Measurements from ENCODE around the gene SYT12.

The SYT12 gene

DNA sequence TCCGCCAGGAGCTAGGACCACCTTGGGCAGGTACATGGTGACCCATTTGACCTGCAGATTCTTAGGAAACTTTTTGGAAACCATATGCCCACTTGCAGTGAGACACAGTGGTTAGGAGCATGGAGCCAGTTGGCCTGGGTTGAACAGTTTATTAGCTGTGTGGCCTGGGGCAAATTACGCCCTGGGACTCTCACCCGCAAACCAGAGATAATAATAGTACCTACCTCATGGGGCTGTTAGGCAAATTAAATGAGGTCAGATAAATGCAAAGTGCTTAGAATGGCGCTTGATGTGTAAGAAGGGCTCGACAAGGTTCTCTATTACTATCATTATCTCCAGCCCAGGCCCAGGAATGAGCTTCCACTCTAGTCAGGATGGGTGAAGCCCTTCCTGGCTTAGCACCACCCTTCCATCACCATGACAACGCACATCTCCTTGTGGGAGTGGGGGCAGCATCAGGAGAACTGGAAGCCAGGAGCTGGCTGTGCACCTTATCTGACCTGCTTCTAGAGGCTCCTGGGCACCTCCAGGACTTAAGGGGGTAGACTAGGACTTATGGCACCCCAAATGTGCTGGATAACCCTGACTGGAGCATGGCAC, 5.1 kb downstream of the SYT12 start:
- in situ Hi-C loops (cut with HindIII; ENCODE audit: low sequenced_read_pairs): no loop called here

DNA sequence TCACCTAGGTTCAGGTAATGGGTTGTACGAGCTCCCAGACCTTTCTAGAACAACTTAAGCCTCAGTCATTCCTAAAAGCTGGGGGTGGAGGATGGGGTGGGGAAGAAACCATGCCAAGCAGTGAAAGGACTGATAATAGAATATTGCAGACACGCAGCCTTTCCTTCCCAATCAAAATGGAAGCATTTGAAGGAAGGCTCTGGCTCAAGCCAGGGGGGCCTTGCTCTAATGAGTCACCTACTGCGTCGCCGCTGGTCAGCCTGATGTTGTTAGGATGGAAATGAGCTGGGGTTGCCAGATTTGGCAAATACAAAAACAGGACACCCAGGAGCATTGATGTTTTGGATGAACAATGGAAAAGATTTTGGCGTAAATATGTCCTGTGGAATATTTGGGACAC, 6.2 kb downstream of the SYT12 start:
- in situ Hi-C loops (cut with HindIII; ENCODE audit: low sequenced_read_pairs): no loop called here

DNA sequence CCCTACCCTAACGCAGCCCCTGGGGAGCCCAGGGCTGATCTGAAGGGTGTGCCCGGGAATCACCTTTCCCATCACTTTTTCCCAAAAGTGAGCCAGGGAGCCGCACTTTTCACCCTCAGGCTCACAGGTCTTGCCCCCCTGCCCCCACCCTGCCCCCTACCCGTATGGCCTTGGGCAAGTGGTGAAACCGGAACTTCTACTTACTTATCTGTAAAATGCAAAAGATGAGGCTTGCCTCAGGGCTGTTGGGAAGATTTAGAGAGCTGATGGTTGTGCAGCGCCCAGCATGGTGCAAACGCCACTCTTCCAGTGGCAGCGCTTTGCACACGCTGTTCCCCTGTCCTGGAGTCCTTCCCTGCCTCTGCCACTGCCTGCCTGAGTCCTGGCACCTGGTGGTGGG, 8.0 kb downstream of the SYT12 start:
- in situ Hi-C loops (cut with HindIII; ENCODE audit: low sequenced_read_pairs): no loop called here

DNA sequence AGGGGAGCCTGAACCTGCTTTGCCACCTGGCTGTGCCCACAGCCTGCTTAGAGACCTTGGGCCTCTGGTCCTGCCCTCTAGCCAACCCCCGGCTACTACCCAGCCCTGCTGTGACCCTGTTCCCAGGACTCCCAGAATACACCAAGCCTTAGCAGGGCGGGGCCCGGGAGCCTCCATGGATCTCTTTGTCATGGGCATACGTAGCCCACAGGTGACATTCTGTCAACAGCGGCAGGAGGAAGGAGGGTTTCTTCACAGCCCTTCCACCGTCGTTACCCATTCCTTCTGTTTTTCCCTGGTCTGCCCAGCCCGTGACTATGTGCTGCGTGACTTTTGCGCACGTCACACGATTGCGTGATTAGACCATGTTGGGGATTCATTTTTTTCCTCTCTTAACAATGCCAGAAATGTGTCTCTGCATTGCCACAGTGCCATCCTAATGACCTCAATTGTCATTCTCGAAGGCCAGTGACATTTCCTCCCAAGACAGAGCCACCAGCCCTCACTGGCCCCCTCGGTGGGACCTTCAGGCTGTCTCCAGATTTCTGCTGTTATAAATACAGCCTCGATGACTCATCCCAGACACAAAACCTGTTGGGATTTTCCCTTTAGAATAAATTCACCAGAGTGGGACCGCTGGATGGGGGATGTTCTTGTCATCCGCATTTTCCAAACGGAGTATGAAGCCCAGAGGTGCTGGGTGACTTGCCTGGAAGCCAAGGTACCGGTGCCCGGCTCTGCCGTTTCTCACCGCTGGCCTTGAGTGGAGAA, 9.0 kb downstream of the SYT12 start:
- in situ Hi-C loops (cut with HindIII; ENCODE audit: low sequenced_read_pairs): no loop called here

DNA sequence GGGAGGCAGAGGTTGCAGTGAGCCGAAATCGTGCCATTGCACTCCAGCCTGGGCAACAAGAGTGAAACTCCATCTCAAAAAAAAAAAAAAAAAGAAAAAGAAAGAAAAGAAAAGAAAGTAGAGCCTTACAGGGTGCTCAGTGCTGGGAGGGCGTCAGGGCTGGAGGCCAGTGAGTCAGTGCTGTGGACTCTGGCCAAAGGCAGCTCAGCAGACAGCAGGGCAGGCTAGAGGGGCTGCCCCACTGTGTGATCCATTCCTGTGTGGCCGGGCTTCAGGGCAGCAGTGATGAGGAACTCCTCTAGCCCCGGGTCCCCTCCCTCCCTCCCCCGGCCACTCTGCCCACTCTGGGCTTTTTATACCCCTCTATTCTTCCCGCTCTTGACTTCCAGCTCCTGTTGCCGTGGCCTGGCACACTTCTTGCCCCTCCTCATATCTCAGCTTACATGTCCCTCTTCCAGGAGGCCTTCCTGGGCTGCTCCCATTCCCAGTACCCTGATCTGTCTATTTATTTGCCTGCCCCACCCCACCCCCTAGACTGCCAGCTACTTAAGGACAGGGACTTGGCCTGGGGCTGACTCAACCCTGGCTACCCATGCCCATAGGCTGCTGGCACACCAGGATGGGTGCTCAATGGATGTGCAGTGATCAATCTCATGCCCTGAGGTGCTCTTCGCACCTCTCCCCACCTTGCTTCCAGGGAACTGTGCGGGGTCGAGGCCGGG, 10.1 kb downstream of the SYT12 start:
- in situ Hi-C loops (cut with HindIII; ENCODE audit: low sequenced_read_pairs): no loop called here

DNA sequence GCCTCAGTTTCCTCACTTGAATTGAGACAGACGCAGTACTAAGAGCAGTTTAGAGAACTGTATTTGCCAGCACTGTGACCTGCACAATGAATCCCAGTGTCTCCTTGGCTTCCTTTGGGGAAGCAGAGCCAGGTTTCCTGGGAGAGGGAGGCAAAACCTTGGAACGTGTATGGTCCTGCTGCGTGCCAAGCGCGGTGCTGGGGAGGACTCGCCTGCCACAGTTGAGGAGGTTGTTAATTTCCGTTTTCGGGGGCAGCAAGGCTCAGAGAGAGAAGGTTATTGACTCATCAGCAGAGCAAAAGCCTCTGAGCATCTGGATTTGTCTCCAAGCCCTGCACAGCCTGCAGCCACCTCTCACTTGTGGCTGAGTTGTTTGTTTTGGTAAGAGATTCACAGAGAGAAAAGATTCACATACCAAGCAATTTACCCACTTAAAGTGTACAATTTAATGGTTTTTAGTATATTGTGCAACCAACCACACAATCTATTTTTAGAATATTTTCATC, 10.8 kb downstream of the SYT12 start:
- in situ Hi-C loops (cut with HindIII; ENCODE audit: low sequenced_read_pairs): no loop called here

DNA sequence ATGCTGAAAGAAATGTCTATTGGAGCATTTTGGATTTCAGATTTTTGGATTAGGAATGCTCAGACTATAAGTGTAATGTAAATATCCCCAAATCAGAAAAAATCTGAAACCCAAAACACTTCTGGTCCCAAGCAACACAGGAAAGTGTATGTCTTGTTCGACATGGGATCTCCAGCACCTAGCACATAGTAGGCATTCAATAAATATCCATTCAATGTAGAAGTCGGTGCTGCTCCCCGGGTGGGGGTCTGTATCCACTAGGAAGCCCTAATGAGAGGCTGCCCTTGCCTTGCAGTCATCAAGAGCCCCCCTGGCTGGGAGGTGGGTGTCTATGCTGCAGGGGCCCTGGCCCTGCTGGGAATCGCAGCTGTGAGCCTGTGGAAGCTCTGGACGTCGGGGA, 11.4 kb downstream of the SYT12 start:
- in situ Hi-C loops (cut with HindIII; ENCODE audit: low sequenced_read_pairs): no loop called here

DNA sequence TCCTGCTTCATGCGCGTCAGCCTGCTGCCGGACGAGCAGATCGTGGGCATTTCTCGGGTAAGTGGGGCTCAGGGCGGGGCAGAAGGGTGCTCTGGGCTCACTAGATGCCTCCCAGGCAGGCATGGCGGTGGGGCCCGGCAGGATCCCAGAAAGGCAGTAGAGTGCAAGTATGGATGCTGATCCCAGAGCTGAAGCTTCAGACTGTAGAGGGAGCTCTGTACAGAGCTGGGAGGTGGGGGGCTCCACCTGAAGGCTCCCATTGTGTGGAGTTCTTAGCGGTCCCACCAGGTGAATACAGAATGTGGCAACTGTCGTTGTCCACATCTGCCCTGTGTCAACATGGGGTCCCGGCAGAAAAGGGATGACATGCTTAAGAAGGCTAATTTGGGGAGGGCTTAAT, 17.2 kb downstream of the SYT12 start:
- in situ Hi-C loops (cut with HindIII; ENCODE audit: low sequenced_read_pairs): loop anchor here (5.0 kb wide), 1 partner anchor 57 kb away; no protein-coding TSS in a partner anchor

DNA sequence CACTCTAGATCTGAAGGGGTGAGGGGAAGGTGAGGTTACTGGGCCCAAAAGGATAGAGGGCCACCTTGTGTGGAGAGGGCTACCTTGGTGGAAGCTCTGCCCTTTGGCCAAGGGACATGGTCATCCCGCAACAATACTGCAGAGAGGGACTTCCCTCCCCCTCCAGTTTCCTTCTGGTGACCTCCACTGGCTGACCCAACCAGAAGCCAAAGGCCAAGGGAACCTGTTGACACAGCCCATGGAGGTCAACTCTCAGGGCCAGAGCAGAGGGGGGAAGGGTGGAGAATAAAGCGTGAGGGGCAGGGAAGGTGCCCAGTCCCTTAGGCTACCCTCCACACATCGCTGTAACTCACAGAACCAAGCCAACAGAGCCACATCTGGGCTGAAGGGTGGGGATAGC, 18.7 kb downstream of the SYT12 start:
- in situ Hi-C loops (cut with HindIII; ENCODE audit: low sequenced_read_pairs): loop anchor here (5.0 kb wide), 1 partner anchor 56 kb away; no protein-coding TSS in a partner anchor

DNA sequence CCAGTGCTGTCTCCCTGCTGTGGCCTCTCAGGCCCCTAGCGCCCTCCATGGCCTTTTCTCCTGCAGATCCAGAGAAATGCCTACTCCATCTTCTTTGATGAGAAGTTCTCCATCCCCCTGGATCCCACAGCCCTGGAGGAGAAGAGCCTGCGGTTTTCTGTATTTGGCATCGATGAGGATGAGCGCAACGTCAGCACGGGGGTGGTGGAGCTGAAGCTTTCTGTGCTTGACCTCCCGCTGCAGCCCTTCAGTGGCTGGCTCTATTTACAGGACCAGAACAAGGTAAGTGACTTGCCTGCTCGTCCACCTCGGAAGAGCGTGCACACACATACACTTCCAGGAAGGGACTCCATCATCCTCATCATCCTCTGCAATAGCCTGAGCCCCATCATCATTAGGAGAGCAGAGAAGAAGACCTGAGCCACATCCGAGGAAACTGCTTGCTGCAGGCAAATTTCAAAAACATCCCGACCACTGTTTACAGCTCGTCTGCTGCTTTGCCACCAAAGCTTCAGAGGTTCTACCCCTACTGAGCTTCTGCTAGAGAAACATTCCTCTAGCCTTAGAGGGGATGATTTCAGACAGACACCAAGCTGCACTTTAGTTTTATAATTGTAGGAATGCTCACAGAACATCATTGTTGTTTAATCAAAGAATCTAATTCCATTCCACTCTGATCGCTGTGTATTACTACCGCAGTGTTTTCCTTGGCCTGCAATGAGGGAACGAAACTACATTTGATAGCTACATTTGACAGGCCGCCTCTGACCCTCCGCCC, 20.8 kb downstream of the SYT12 start:
- in situ Hi-C loops (cut with HindIII; ENCODE audit: low sequenced_read_pairs): loop anchor here (5.0 kb wide), 1 partner anchor 54 kb away; no protein-coding TSS in a partner anchor

DNA sequence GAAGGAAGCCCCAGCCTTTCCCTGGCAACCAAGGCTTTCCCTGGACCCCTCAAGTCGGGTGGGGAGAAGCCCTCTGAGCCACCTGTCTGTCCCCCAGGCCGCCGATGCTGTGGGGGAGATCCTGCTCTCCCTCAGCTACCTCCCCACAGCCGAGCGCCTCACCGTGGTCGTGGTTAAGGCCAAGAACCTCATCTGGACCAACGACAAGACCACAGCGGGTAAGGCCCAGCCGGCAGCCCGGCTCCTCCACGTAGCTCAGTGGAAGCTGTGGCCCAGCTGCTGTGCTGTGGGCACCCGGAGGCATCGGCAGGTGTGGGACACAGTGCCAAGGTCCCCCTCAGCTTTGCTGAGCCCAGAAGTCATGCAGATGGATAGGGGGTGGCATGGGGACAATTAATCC, 21.6 kb downstream of the SYT12 start:
- in situ Hi-C loops (cut with HindIII; ENCODE audit: low sequenced_read_pairs): loop anchor here (5.0 kb wide), 1 partner anchor 53 kb away; no protein-coding TSS in a partner anchor

DNA sequence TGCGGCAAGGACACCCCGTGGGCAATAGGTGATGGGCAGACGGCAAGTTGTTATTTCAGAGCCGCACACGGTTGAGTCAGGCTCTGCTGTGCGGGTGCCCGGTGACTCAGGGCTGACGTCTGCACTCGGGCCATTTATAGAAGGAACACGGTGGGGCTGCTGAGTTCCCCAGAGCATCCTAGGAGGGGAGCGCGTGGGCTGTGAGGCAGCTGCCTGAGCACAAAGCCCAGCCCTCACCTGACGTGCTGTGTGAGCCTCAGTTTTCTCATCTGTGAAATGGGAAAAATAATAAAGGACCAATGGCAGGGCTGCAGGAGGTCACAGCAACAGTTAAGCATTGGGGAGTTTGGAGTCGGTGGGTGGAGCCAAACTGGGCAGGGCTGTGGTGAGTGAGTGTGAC, 22.4 kb downstream of the SYT12 start:
- in situ Hi-C loops (cut with HindIII; ENCODE audit: low sequenced_read_pairs): no loop called here

DNA sequence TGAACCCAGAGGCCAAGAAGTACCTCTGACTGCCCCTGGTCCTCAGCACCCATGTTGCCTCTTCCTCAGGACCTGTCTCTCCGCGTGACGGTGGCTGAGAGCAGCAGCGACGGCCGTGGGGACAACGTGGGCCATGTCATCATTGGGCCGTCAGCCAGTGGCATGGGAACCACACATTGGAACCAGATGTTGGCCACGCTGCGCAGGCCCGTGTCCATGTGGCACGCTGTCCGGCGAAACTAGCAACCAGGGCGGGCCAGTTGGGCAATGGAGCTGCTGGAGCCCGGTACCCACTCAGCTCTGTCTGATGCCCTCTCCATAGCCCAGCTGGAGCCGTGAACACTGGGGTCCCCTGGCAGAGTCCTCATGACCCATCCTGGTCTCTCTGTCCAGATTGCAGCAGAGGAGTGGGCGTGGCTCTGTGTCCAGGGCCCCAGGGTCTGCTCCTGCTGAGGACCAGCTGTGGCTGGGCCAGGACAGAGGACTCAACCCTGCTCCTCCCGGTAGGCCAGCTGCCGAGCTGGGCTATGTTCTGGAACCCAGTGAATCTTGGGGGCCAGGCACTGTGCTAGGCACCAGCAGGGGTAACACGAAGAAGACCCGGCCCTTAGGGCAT, 25.7 kb downstream of the SYT12 start:
- in situ Hi-C loops (cut with HindIII; ENCODE audit: low sequenced_read_pairs): no loop called here

DNA sequence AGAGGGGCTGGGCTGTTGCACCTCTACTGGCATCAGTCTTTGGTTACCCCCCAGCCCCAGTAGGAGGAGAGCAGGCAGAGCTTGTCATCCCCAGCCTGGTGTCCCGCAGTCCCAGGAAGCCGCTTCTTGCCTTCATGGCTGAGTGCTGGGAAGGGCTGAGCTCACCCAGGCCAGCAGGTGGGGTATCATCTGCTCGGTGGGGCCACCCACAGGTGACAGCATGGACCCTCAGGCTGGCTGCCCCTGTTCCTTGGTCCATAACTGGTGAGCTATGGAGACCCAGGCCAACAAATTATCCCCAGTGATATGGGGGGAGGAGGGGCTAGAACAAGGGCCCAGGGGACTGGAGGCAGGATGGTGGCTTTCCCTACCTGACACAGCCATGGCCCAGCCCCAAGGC, 27.2 kb downstream of the SYT12 start:
- in situ Hi-C loops (cut with HindIII; ENCODE audit: low sequenced_read_pairs): no loop called here

DNA sequence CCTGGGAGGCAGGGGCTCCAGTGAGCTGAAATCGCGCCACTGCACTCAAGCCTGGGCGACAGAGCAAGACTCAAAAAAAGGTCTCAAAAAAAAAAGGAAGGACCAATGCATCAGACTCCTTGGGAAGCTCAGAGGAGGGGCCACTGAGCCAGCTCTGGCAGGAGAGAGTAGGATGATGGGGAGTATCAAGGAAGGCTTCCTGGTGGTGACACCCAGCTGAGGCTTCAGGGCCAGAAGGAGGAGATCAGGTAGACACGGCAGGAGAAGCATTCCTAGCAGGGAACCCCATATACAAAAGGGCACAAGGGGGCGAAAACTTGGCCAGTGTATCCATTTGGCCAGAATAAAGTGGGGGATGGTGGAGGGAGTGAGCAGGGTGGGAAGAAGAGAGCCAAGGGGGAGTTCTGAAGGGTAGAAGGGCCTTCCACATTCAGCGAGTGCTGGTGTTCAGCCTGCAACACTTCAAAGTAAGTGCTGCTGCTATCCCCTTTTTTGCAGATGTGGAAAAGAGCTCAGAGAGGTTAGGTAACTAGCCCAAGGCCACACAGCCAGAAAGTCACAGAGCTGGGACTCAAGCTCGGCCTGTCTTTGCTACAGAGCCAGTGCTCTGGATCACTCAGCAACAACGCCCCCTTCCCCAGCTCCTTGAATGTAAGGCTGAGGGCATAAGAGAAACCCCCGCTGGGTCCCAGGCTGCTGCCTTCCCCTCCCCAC, 28.4 kb downstream of the SYT12 start:
- in situ Hi-C loops (cut with HindIII; ENCODE audit: low sequenced_read_pairs): no loop called here

DNA sequence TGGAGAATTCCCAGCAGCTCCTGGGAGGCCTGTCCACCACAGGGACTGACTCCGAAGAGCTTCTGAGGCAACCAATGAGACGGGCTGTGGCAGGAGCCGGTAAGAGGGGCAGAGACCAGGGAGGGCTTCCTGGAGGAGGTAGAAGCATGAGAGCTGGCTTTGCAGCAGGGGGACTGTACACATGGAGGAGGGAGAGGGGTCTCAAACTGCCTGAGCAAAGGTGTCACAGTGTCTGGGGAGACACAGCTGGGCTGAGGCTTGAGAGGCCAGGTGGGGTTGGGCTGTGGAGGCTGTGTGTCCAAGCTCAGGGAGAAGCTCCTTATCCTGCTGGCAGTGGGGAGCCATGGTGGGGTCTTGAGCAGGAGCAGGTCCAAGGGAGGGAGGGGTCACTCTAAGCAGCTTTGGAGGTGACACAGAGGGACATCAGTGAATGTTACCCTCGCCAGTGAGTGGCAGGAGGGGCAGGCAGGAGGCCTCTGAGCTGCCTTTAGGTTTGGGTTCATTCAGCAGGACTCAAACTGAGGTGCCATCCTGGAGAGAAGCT, 29.1 kb downstream of the SYT12 start:
- in situ Hi-C loops (cut with HindIII; ENCODE audit: low sequenced_read_pairs): no loop called here

DNA sequence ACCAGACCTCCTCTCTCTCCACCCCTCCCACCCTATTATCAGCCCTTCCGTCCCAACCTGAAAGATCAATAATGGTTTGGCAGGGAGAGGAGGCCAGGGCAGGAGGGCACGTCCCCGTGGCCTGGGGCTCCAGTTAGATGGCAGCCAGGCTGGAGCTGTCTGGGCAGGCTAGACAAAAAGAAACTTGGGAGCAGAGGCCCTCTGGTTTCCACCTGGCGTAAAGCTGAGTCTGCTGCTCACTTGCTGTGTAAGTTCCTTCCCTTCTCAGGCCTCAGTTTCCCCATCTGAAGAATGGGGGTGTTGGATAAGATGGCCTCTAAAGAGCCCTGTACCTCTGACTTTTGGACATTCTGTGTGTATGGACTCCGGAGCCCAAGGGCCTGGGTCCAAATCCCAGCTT, 30.0 kb downstream of the SYT12 start:
- in situ Hi-C loops (cut with HindIII; ENCODE audit: low sequenced_read_pairs): no loop called here

DNA sequence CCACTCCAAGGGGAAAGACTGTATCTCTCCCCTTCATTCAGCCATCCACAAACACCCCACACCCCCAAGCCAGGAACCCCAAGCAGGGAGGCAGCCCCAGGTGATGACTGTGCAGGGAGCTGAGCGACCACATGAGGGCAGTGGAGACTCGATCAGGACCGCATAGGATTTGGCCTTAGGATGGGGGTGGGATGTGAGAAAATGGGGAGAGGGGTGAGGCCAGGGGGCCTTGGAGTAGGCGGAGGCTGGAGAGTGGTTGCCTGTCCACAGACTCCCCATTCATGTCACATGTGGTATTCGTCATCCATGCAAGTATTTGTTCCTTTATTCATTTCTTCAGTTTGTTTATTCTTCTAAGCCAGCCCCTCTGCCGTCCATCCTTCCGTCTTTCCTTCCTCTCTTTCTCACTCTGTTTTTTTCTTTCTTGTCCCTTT, 31.0 kb downstream of the SYT12 start:
- in situ Hi-C loops (cut with HindIII; ENCODE audit: low sequenced_read_pairs): no loop called here

DNA sequence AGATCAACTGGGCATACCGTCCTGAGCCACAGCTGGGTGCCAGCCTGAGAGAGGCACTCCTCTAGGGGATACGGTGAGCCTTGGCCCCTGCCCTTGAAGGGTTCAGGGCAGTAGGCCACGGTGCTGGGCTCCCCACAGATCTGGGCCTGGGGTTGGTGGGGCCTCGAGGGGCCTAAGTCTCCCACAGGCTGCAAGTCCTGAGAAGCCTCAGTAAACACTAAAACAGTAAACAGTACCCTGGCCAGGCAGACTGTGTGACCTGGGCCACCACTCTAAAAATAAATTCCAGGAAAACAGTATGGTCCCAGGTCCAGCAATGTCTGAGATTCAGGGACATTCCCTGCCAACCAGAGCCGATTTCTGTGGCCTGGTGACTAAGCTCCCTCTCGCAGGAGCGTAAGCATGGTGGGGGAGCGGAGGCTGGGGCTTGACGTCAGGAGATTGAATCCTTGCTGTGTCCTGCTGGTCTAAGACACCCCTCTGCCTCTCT, 31.5 kb downstream of the SYT12 start:
- in situ Hi-C loops (cut with HindIII; ENCODE audit: low sequenced_read_pairs): no loop called here
